Measurements from ENCODE around the gene DPP10.

Gene DPP10

GRCh38 chr2:115389898-115390565, 947.6 kb downstream of the DPP10 start:
- no peak overlapping the region for H3K9ac ChIP-seq (ENCODE audit: low read depth, low read length, poor library complexity)
- no peak overlapping the region for H2BK12ac ChIP-seq (ENCODE audit: low read length)
- no peak overlapping the region for H3K18ac ChIP-seq (ENCODE audit: low read length)
- no peak overlapping the region for H2BK5ac ChIP-seq (ENCODE audit: low read length)
- H2AK5ac ChIP-seq (ENCODE audit: low read depth, low read length): no peak overlapping the region
- no peak overlapping the region for H2BK15ac ChIP-seq (ENCODE audit: low read length)
- H3K9me3 ChIP-seq (replicated peaks in 1 of 2; ENCODE audit: control insufficient read depth in 2 of 2, insufficient read depth in 1 of 2, low read depth in 1 of 2, low read length in 2 of 2): no peaks in the 10 kb centered on the region
- H3K14ac ChIP-seq (ENCODE audit: low read length): no peak overlapping the region
- no peak overlapping the region for H3K4ac ChIP-seq (ENCODE audit: low read length)
- H3K36me3 ChIP-seq (replicated peaks in 1 of 2; ENCODE audit: control insufficient read depth in 2 of 2, insufficient read depth in 2 of 2, low read length in 2 of 2): no peaks in the 10 kb centered on the region
- H2AFZ ChIP-seq (ENCODE audit: low read length): no peak overlapping the region
- no peak overlapping the region for H4K91ac ChIP-seq (ENCODE audit: low read depth, low read length, poor library complexity)
- H3K27me3 ChIP-seq (ENCODE audit: control insufficient read depth in 3 of 3, insufficient read depth in 3 of 3, low read depth in 1 of 3, low read length in 3 of 3): no peaks in the 10 kb centered on the region
- no peak overlapping the region for H3K27ac ChIP-seq (replicated peaks; ENCODE audit: low read length)
- peaks cover 0 to 2% of the 10 kb centered on the region in 2 donors for H3K4me1 ChIP-seq (ENCODE audit: control insufficient read depth in 2 of 2, insufficient read depth in 1 of 2, low read depth in 1 of 2, low read length in 2 of 2)
- whole genome bisulfite sequencing, 2 donors (ENCODE audit: extremely low coverage in 2 of 2, insufficient read length in 2 of 2, insufficient replicate concordance in 1 of 2): no CpG with 5 or more reads among the region's 6 CpGs
- H4K8ac ChIP-seq (ENCODE audit: low read depth, low read length): no peak overlapping the region
- H3K23ac ChIP-seq (ENCODE audit: low read depth, low read length, poor library complexity): no peak overlapping the region
- no peak overlapping the region for H2BK120ac ChIP-seq (ENCODE audit: low read depth, low read length)
- H3K79me1 ChIP-seq (ENCODE audit: low read depth, low read length): no peaks in the 10 kb centered on the region
- no peak for DNase-seq (ENCODE audit: low spot score)
- no peak overlapping the region for H3K4me2 ChIP-seq (ENCODE audit: insufficient read depth, low read length, poor library complexity, severe bottlenecking)
- no peak overlapping the region for H3K4me3 ChIP-seq (ENCODE audit: low read length in 2 of 2)

DNA sequence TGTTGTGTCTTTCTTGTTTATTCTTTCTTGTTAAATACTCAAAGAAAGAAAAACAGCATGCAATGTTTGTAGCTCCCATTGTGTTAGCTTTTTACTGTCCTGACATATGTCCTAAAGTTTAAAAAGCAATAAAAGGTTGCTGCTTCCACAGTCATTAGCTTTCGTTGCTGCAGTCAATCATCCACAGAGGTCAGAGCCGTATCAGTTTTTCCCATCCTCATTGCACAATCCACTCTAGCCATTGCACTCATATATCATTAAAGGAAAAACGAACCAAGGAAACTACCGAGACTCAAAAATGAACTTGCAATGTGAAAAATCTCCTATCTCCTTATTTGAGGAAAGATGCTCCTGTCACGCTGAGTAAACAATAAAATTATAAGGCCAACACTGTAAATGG, 954.1 kb downstream of the DPP10 start:
- Histone ChIP-seq H3K36me3 (replicated peaks in 1 of 2; ENCODE audit: control insufficient read depth in 2 of 2, insufficient read depth in 2 of 2, low read length in 2 of 2) (no peaks in the 10 kb centered on the region), H4K91ac (ENCODE audit: low read depth, low read length, poor library complexity) (no peak overlapping the region), H3K79me1 (ENCODE audit: low read depth, low read length) (no peaks in the 10 kb centered on the region), H3K4me2 (ENCODE audit: insufficient read depth, low read length, poor library complexity, severe bottlenecking) (no peak overlapping the region), H3K18ac (ENCODE audit: low read length) (no peak overlapping the region), H3K27me3 (ENCODE audit: control insufficient read depth in 3 of 3, insufficient read depth in 3 of 3, low read depth in 1 of 3, low read length in 3 of 3) (no peaks in the 10 kb centered on the region), H4K8ac (ENCODE audit: low read depth, low read length) (no peak overlapping the region), H2BK5ac (ENCODE audit: low read length) (no peak overlapping the region), H3K4me1 (ENCODE audit: control insufficient read depth in 2 of 2, insufficient read depth in 1 of 2, low read depth in 1 of 2, low read length in 2 of 2) (no peaks in the 10 kb centered on the region), H2AK5ac (ENCODE audit: low read depth, low read length) (no peak overlapping the region), H2BK120ac (ENCODE audit: low read depth, low read length) (no peak overlapping the region), H3K9me3 (replicated peaks in 1 of 2; ENCODE audit: control insufficient read depth in 2 of 2, insufficient read depth in 1 of 2, low read depth in 1 of 2, low read length in 2 of 2) (no peaks in the 10 kb centered on the region), H2BK12ac (ENCODE audit: low read length) (no peak overlapping the region), H3K14ac (ENCODE audit: low read length) (no peak overlapping the region), H2BK15ac (ENCODE audit: low read length) (no peak overlapping the region), H3K27ac (replicated peaks; ENCODE audit: low read length) (no peak overlapping the region), H3K4me3 (ENCODE audit: low read length in 2 of 2) (no peak overlapping the region), H3K23ac (ENCODE audit: low read depth, low read length, poor library complexity) (no peak overlapping the region), H3K4ac (ENCODE audit: low read length) (no peak overlapping the region), H3K9ac (ENCODE audit: low read depth, low read length, poor library complexity) (no peak overlapping the region), H2AFZ (ENCODE audit: low read length) (no peak overlapping the region)
- WGBS, 2 donors (ENCODE audit: extremely low coverage in 2 of 2, insufficient read length in 2 of 2, insufficient replicate concordance in 1 of 2): no CpG with 5 or more reads among the region's 5 CpGs
- DNase-seq (ENCODE audit: low spot score): no peak

GRCh38 chr2:115400940-115401339, 958.5 kb downstream of the DPP10 start:
- DNase-seq (ENCODE audit: low spot score): no peak
- Histone ChIP-seq H3K18ac (ENCODE audit: low read length) (no peak overlapping the region), H3K4me3 (ENCODE audit: low read length in 2 of 2) (no peak overlapping the region), H3K4ac (ENCODE audit: low read length) (no peak overlapping the region), H4K8ac (ENCODE audit: low read depth, low read length) (no peak overlapping the region), H3K27me3 (ENCODE audit: control insufficient read depth in 3 of 3, insufficient read depth in 3 of 3, low read depth in 1 of 3, low read length in 3 of 3) (no peaks in the 10 kb centered on the region), H3K14ac (ENCODE audit: low read length) (no peak overlapping the region), H3K79me1 (ENCODE audit: low read depth, low read length) (no peaks in the 10 kb centered on the region), H2BK12ac (ENCODE audit: low read length) (no peak overlapping the region), H3K23ac (ENCODE audit: low read depth, low read length, poor library complexity) (no peak overlapping the region), H2AK5ac (ENCODE audit: low read depth, low read length) (no peak overlapping the region), H3K27ac (replicated peaks; ENCODE audit: low read length) (no peak overlapping the region), H2AFZ (ENCODE audit: low read length) (no peak overlapping the region), H2BK15ac (ENCODE audit: low read length) (no peak overlapping the region), H4K91ac (ENCODE audit: low read depth, low read length, poor library complexity) (no peak overlapping the region), H3K9ac (ENCODE audit: low read depth, low read length, poor library complexity) (no peak overlapping the region), H2BK5ac (ENCODE audit: low read length) (no peak overlapping the region), H3K36me3 (replicated peaks in 1 of 2; ENCODE audit: control insufficient read depth in 2 of 2, insufficient read depth in 2 of 2, low read length in 2 of 2) (no peaks in the 10 kb centered on the region), H2BK120ac (ENCODE audit: low read depth, low read length) (no peak overlapping the region), H3K9me3 (replicated peaks in 1 of 2; ENCODE audit: control insufficient read depth in 2 of 2, insufficient read depth in 1 of 2, low read depth in 1 of 2, low read length in 2 of 2) (no peaks in the 10 kb centered on the region), H3K4me1 (ENCODE audit: control insufficient read depth in 2 of 2, insufficient read depth in 1 of 2, low read depth in 1 of 2, low read length in 2 of 2) (peaks cover 0 to 3% of the 10 kb centered on the region in 2 donors), H3K4me2 (ENCODE audit: insufficient read depth, low read length, poor library complexity, severe bottlenecking) (no peak overlapping the region)
- no CpG with 5 or more reads among the region's 2 CpGs for WGBS, 2 donors (ENCODE audit: extremely low coverage in 2 of 2, insufficient read length in 2 of 2, insufficient replicate concordance in 1 of 2)

DNA sequence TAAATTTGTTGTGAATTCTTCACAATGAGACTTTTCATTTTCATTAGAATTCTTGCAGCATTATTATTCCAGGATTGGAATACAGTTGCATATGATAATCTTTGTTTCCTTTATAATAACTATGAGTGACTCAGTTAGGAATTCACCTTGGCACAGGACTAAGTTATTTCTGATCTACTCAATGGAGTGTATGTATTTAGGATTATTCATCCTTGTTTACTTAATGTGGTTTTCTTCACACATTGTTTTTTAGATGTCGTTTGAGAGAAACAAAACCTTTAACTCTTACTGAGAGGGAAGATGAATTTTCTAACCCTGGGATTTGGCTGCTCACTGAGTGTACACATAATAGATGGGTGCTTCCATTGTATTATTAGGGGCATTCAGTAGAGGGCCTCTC, 970.1 kb downstream of the DPP10 start:
- H2AK5ac ChIP-seq (ENCODE audit: low read depth, low read length): no peak overlapping the region
- no peak overlapping the region for H2BK12ac ChIP-seq (ENCODE audit: low read length)
- no peak overlapping the region for H2BK15ac ChIP-seq (ENCODE audit: low read length)
- no peak overlapping the region for H3K23ac ChIP-seq (ENCODE audit: low read depth, low read length, poor library complexity)
- H3K14ac ChIP-seq (ENCODE audit: low read length): no peak overlapping the region
- H3K9me3 ChIP-seq (replicated peaks in 1 of 2; ENCODE audit: control insufficient read depth in 2 of 2, insufficient read depth in 1 of 2, low read depth in 1 of 2, low read length in 2 of 2): no peaks in the 10 kb centered on the region
- no peak overlapping the region for H3K18ac ChIP-seq (ENCODE audit: low read length)
- no peak overlapping the region for H3K4me3 ChIP-seq (ENCODE audit: low read length in 2 of 2)
- no peak overlapping the region for H3K4me2 ChIP-seq (ENCODE audit: insufficient read depth, low read length, poor library complexity, severe bottlenecking)
- H4K8ac ChIP-seq (ENCODE audit: low read depth, low read length): no peak overlapping the region
- WGBS, 2 donors (ENCODE audit: extremely low coverage in 2 of 2, insufficient read length in 2 of 2, insufficient replicate concordance in 1 of 2): no CpG with 5 or more reads among the region's 1 CpG
- H2BK5ac ChIP-seq (ENCODE audit: low read length): no peak overlapping the region
- H3K4me1 ChIP-seq (ENCODE audit: control insufficient read depth in 2 of 2, insufficient read depth in 1 of 2, low read depth in 1 of 2, low read length in 2 of 2): no peaks in the 10 kb centered on the region
- H2AFZ ChIP-seq (ENCODE audit: low read length): no peak overlapping the region
- H3K36me3 ChIP-seq (replicated peaks in 1 of 2; ENCODE audit: control insufficient read depth in 2 of 2, insufficient read depth in 2 of 2, low read length in 2 of 2): no peaks in the 10 kb centered on the region
- H3K79me1 ChIP-seq (ENCODE audit: low read depth, low read length): no peaks in the 10 kb centered on the region
- DNase-seq (ENCODE audit: low spot score): no peak
- no peak overlapping the region for H3K9ac ChIP-seq (ENCODE audit: low read depth, low read length, poor library complexity)
- H2BK120ac ChIP-seq (ENCODE audit: low read depth, low read length): no peak overlapping the region
- no peak overlapping the region for H4K91ac ChIP-seq (ENCODE audit: low read depth, low read length, poor library complexity)
- H3K27me3 ChIP-seq (ENCODE audit: control insufficient read depth in 3 of 3, insufficient read depth in 3 of 3, low read depth in 1 of 3, low read length in 3 of 3): no peaks in the 10 kb centered on the region
- no peak overlapping the region for H3K27ac ChIP-seq (replicated peaks; ENCODE audit: low read length)
- H3K4ac ChIP-seq (ENCODE audit: low read length): no peak overlapping the region
